Right ventricle myocardium superior (tissue), 1 donor: ENCODE results near the gene GIMAP8. TPM values are rescaled to one million over a fixed set of nuclear protein-coding genes. Genes with fewer than 3 reads are reported as not detected.
"Not testable (repeated sequence)": the region's sequence is repeated elsewhere in the genome, so short reads cannot be mapped to it uniquely, and the experiment has no call there.

Experiments used
- ATAC-seq: fragments of 200-7000 bp; cut with Tn5 transposase; one replicate; pipeline ENCODE4 v1.9.1; 2020; ENCODE audit warnings: mild to moderate bottlenecking; ENCODE audit not compliant: poor library complexity
- DNase-seq: peaks from one replicate; pipeline ENCODE4 v3.0.0-alpha.2; 2020
- intact Hi-C: fragments of 100-400 bp; cut with DNase I; formaldehyde crosslinking; loops from one replicate; pipeline ENCODE4 v1.11.2; 2022
- total RNA-seq: library from RNA; stranded (reverse); fragmentation: NEBNext Ultra II Directional; extraction: Animal tissue kit (Norgen Biotek cat#: 25700); gene quantifications from one replicate; pipeline ENCODE4 v1.2.1, GENCODE V29; 2021
- donor health status: DM: no; HTN: yes; CAD: no; lungs with severe emphysema.

The GIMAP8 gene
- total RNA-seq, 1 donor from 2014 or later = 14.4 TPM

- intact Hi-C loops, DNase-seq: not testable (repeated sequence)
These were observed 72.5 kb downstream of the GIMAP8 start for GRCh38 chr7:150522931-150523330.

GRCh38 chr7:150524018-150524417 is 73.6 kb downstream of the GIMAP8 start:
- intact Hi-C loops = no loop called here
- ATAC-seq = no peak
- no peak for DNase-seq

More at GRCh38 chr7:150522931-150523330, 72.5 kb downstream of the GIMAP8 start:
- not testable (repeated sequence) for ATAC-seq

Other genes starting within 250 kb of the GIMAP8 start
- 3.7 TPM for gene LRRC61, start 127.3 kb upstream of the GIMAP8 start, total RNA-seq
- 2.9 TPM for gene ACTR3C, start 127.1 kb upstream of the GIMAP8 start, total RNA-seq
- 24.0 TPM for gene RARRES2, start 109.0 kb upstream of the GIMAP8 start, total RNA-seq
- 116 TPM for gene REPIN1, start 81.8 kb upstream of the GIMAP8 start, total RNA-seq
- gene ZNF775, start 71.3 kb upstream of the GIMAP8 start, total RNA-seq = 3.6 TPM
- 22.2 TPM for gene GIMAP7, start 64.2 kb downstream of the GIMAP8 start, total RNA-seq
- gene GIMAP4, start 116.8 kb downstream of the GIMAP8 start, total RNA-seq = 34.7 TPM
- 29.9 TPM for gene GIMAP6, start 181.8 kb downstream of the GIMAP8 start, total RNA-seq
- 4.7 TPM for gene GIMAP2, start 235.1 kb downstream of the GIMAP8 start, total RNA-seq